HEK293 (cell line): ENCODE measurements around the gene PTPN4.

ENCODE experiments used
- YY1 ChIP-seq: fragments of 450-650 bp; formaldehyde crosslinking; IDR thresholded peaks from 2 replicates; pipeline ENCODE4 v1.5.1; 2018; ENCODE audit warnings: missing biosample characterization, missing genetic modification characterization
- ZNF280D ChIP-seq: fragments of 450-650 bp; formaldehyde crosslinking; IDR thresholded peaks from 2 replicates; pipeline ENCODE4 v1.5.1; 2016; ENCODE audit warnings: missing biosample characterization, missing genetic modification characterization
- TF ChIP-seq, protein P1 (sequence below): fragments of 450-650 bp; formaldehyde crosslinking; IDR thresholded peaks from 2 replicates; pipeline ENCODE4 v1.5.1; 2016; ENCODE audit warnings: missing biosample characterization, missing genetic modification characterization
- TF ChIP-seq, protein P2 (sequence below): fragments of 450-650 bp; formaldehyde crosslinking; IDR thresholded peaks from 2 replicates; pipeline ENCODE4 v1.5.1; 2016; ENCODE audit warnings: missing biosample characterization, missing genetic modification characterization

GRCh38 chr2:119853777-119854399, 94.2 kb downstream of the PTPN4 start:
- TF ChIP-seq, protein P1, sequence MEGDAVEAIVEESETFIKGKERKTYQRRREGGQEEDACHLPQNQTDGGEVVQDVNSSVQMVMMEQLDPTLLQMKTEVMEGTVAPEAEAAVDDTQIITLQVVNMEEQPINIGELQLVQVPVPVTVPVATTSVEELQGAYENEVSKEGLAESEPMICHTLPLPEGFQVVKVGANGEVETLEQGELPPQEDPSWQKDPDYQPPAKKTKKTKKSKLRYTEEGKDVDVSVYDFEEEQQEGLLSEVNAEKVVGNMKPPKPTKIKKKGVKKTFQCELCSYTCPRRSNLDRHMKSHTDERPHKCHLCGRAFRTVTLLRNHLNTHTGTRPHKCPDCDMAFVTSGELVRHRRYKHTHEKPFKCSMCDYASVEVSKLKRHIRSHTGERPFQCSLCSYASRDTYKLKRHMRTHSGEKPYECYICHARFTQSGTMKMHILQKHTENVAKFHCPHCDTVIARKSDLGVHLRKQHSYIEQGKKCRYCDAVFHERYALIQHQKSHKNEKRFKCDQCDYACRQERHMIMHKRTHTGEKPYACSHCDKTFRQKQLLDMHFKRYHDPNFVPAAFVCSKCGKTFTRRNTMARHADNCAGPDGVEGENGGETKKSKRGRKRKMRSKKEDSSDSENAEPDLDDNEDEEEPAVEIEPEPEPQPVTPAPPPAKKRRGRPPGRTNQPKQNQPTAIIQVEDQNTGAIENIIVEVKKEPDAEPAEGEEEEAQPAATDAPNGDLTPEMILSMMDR = no peak
- TF ChIP-seq ZNF280D (tag by site-specific recombination) = no peak
- no peak for TF ChIP-seq YY1
- TF ChIP-seq, protein P2, sequence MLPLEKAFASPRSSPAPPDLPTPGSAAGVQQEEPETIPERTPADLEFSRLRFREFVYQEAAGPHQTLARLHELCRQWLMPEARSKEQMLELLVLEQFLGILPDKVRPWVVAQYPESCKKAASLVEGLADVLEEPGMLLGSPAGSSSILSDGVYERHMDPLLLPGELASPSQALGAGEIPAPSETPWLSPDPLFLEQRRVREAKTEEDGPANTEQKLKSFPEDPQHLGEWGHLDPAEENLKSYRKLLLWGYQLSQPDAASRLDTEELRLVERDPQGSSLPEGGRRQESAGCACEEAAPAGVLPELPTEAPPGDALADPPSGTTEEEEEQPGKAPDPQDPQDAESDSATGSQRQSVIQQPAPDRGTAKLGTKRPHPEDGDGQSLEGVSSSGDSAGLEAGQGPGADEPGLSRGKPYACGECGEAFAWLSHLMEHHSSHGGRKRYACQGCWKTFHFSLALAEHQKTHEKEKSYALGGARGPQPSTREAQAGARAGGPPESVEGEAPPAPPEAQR = no peak
